GM21360 (cell line): ENCODE data around the gene GPBP1.
"Not testable (repeated sequence)": the region's sequence is repeated elsewhere in the genome, so short reads cannot be mapped to it uniquely, and the experiment has no call there.

Source experiments
- ATAC-seq: cut with Tn5 transposase; IDR thresholded peaks from one replicate; pipeline ENCODE4 v1.9.1; 2021; ENCODE audit warnings: mild to moderate bottlenecking, moderate library complexity; ENCODE audit not compliant: unreplicated experiment

The GPBP1 gene, protein sequence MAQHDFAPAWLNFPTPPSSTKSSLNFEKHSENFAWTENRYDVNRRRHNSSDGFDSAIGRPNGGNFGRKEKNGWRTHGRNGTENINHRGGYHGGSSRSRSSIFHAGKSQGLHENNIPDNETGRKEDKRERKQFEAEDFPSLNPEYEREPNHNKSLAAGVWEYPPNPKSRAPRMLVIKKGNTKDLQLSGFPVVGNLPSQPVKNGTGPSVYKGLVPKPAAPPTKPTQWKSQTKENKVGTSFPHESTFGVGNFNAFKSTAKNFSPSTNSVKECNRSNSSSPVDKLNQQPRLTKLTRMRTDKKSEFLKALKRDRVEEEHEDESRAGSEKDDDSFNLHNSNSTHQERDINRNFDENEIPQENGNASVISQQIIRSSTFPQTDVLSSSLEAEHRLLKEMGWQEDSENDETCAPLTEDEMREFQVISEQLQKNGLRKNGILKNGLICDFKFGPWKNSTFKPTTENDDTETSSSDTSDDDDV

DNA sequence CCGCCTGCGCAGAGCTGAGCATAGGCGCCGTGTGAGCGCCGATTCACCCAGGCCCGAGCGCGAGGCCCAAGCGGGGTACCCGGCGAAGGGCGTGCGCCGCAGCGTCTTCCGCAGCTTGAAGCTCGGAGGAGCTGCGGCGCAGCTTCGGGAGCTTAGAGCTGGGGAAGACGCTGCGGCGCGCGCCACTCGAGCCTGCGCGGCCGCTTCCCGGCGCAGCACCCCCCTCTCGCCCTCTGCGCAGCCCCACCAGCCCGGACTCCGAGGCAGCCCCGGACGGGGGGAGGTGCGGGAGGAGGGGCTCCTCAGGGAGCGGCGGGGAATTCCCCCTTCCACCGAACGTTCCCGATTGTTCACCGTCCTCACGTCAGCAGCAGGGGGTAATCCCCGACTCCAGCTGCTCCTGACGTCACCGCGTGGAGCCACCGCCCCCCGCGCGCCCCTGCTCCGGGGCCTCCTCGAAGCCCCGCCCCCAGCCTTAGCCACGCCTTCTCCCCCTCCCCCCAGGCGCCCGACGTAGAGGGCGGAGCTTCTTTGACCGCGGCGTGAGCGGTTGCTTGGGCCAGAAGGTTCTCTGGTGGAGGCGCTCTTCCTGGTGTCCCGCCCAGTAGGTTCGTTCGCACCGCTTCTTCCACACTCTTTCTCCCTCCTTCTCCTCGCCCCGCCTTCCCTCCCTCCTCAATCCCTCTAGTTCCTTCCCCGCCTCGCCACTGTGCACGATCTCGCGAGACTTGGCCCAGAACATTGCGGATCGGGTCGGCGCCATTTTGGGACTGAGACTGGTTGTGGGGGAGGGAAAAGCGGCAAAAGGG is at the start of gene GPBP1:
Gene GPBP1 (plus strand): TSS at position 741 of the 809 bp plus-strand sequence. CDS start 40,072 bp downstream, outside the sequence.
- ATAC-seq: peak; percentile 62

DNA sequence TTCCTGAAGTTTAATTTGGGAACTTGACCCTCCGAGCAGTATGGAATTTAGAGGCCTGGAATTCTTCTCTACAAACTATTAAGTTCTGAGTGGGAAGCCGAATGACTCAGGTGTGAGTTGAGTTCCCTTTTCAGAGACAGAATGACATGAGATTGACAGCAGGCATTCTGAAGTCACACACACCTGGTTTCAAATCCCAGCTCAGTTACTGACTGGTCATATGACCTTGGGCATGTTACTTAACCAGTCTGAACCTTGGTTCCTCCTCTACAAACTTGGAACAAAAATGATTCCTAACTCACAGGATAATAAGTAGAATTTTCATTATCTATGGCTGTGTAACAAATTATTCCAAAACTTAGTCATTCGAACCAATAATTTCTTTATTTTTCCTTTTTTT is 45.5 kb upstream of the GPBP1 start:
- ATAC-seq: no peak

DNA sequence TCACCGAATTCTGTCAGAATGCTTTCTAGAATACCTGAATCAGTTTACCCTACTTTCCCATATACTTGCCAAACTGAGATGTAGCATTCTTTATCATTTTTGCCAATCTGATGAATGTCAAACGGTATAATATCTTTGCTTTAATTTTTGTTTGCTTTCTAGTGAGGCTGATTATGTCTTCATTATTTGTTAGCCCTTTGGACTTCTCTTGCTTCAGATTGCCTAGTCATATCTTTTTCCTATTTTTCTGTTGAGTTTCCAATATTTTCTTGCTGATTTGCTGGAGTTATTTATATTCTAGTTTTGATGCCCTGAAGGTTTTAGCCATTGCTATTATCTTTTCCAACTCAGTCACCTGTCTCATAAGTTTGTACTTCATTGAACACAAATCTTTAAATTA is 40.3 kb upstream of the GPBP1 start:
- ATAC-seq: no peak

DNA sequence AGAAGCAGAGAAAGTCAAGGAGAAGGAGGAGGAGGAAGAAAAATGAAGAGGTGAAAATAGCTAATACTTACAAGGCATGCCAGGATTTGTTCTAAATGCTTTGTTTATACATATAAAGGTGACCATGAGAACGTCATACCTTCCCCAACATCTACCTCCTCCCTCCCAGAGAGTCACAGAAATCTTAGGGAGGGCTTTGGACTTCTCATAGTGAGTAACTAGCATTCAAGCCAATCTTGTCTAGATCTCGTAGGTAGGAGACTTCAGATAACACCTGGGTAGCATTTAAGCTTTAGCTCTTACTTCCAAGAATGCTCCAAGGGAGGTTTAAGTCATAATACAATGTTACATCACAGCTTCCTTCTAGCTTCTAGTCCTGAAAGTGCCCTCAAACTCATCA is 36.5 kb upstream of the GPBP1 start:
- no peak for ATAC-seq

GRCh38 chr5:57152316-57152715 is 21.5 kb upstream of the GPBP1 start:
- no peak for ATAC-seq

GRCh38 chr5:57155033-57155432 is 18.8 kb upstream of the GPBP1 start:
- no peak for ATAC-seq

GRCh38 chr5:57157131-57157530 is 16.7 kb upstream of the GPBP1 start:
- no peak for ATAC-seq

GRCh38 chr5:57157666-57158065 is 16.2 kb upstream of the GPBP1 start:
- ATAC-seq: no peak

GRCh38 chr5:57163553-57164006 is 10.3 kb upstream of the GPBP1 start:
- no peak for ATAC-seq

DNA sequence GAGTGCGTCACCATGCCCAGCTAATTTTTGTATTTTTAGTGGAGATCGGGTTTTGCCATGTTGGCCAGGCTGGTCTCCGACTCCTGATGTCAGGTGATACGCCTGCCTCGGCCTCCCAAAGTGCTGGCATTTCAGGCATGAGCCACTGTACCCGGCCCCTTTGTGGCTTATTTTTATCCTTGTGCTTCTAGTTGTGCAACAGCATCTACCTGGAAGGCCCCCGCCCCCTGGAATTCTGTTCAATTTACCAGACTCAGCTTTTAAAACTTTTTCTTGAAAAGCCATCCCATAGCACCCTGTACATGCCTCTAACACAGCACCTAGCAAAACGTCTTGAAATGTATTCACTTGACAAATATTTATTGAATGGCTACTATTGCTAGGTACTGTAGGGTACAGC is 9.7 kb upstream of the GPBP1 start:
- ATAC-seq: no peak

- ATAC-seq: not testable (repeated sequence)
These were observed 8.7 kb upstream of the GPBP1 start for GRCh38 chr5:57165171-57165570.

DNA sequence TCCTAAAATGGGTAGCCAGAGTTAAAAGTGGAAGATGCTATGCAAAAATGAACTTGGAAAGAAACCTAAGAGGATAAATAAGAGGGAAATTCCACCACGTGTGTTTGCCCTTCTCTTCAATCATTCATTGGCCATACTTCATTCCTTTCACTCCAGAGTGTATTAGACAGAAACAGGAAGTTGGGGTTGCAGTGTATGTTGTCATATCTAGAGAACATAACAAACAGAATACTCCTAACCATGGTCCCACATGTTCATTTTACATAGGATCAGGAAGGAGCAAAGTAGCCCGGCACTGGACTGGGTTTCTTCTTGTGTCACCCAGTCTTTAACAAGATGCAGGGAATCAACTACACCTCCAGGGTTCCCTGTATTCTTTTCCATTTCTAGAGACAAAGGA is 7.6 kb upstream of the GPBP1 start:
- peak; percentile 63 for ATAC-seq

GRCh38 chr5:57167201-57167600 is 6.7 kb upstream of the GPBP1 start:
- no peak for ATAC-seq

- not testable (repeated sequence) for ATAC-seq
These were observed 3.7 kb upstream of the GPBP1 start for GRCh38 chr5:57170116-57170515.

GRCh38 chr5:57171816-57172465 is 1.9 kb upstream of the GPBP1 start:
- ATAC-seq: no peak

- ATAC-seq: no peak
These were observed 1.2 kb upstream of the GPBP1 start for GRCh38 chr5:57172466-57173318.

- peak; percentile 5 for ATAC-seq
These were observed 450 bp downstream of the GPBP1 start for GRCh38 chr5:57174128-57174889.

GRCh38 chr5:57174890-57175510 is 1.1 kb downstream of the GPBP1 start:
- ATAC-seq: no peak
